ENCODE data around the gene TXNL1. TPM values are rescaled to one million over a fixed set of nuclear protein-coding genes. Genes with fewer than 3 reads are reported as not detected.

Gene TXNL1
- 27.8 and 30.5 TPM in 2 replicates for total RNA-seq

GRCh38 chr18:56638232-56639103 is at the start of gene TXNL1:
TXNL1 (minus strand) TSS chr18:56638592; CDS start chr18:56638440, 152 bp downstream.

DNA sequence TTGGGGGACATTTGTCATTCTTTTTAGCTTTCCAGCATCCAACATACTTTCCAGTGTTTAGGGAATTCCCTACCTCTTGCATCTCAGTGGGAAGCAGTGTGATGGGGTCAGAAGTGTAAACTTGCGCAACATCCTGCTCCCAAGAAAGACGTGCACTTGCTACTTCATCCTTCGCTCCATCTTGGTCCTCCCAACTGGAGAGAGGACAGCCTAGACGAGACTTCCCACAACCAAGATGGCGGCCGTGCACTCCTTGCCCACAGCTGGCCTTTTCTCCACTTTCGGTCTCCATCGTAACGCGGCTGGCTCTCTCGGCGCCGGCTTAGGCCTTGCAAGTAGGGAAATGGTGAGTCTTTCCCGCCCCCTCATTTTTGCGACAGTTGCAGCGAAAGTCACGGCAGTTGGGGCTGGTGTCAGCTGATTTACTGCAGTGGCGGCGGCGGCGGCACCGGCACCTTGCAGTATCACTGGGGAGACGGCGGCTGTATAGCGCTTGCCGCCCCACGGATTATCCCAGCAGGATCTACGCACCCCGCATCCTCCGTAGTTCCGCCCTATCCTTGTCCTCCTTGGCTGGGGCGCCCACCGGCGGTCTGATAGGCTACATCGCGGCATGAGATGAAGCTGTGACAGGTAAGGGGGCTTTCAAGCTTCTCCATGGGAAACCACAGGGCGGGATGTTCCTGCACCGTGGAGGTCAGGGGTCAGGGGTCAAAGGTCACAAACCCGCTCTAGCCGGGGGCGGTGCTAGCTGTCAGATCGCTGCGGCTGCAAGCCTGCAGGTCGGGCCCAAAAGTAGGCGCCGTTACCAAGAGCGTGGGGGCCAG is 12.8 kb upstream of the TXNL1 start, which contains the start of gene WDR7:
WDR7 (plus strand) TSS at position 416 of the 827 bp plus-strand sequence. CDS start 21,157 bp downstream, outside the sequence.

Other genes with a start within 250 kb of the TXNL1 start
- 19.5 and 28.0 TPM in 2 replicates for gene WDR7, start 12.8 kb upstream of the TXNL1 start, total RNA-seq

All from subcutaneous preadipocyte (primary cell).